H9 (cell line): ENCODE results near the gene ZNF229. TPM values are rescaled to one million over a fixed set of nuclear protein-coding genes. Genes with fewer than 3 reads are reported as not detected.
"Not testable (repeated sequence)": the region's sequence is repeated elsewhere in the genome, so short reads cannot be mapped to it uniquely, and the experiment has no call there.

ENCODE experiments used
- DNase-seq: peaks from one replicate; pipeline ENCODE4 v3.0.0-alpha.2; 2017
- H2AFZ ChIP-seq: one replicate; pipeline ENCODE4 v1.6.1; 2013; ENCODE audit warnings: mild to moderate bottlenecking, low read length, control low read depth, moderate library complexity
- H2AK5ac ChIP-seq: 2 replicates; pipeline ENCODE4 v1.6.1; 2013; ENCODE audit warnings: low read length, control low read depth, mixed read lengths; ENCODE audit not compliant: insufficient read length
- H2BK120ac ChIP-seq: one replicate; pipeline ENCODE4 v1.6.1; 2013; ENCODE audit warnings: low read depth, mild to moderate bottlenecking, low read length, control low read depth, inconsistent platforms; ENCODE audit not compliant: poor library complexity, severe bottlenecking
- H2BK12ac ChIP-seq: 2 replicates; pipeline ENCODE4 v1.6.1; 2013; ENCODE audit warnings: low read length, control low read depth, mixed read lengths, low read depth; ENCODE audit not compliant: insufficient read length
- H2BK15ac ChIP-seq: 2 replicates; pipeline ENCODE4 v1.6.1; 2013; ENCODE audit warnings: low read depth, low read length, control low read depth
- H2BK20ac ChIP-seq: one replicate; pipeline ENCODE4 v1.6.1; 2013; ENCODE audit warnings: low read depth, mild to moderate bottlenecking, low read length, control low read depth, inconsistent platforms; ENCODE audit not compliant: poor library complexity, severe bottlenecking
- H2BK5ac ChIP-seq: 2 replicates; pipeline ENCODE4 v1.6.1; 2013; ENCODE audit warnings: low read length, control low read depth, mixed read lengths; ENCODE audit not compliant: insufficient read length
- H3K14ac ChIP-seq: 2 replicates; pipeline ENCODE4 v1.6.1; 2013; ENCODE audit warnings: low read length, control low read depth; ENCODE audit not compliant: insufficient read depth
- H3K18ac ChIP-seq: 2 replicates; pipeline ENCODE4 v1.6.1; 2013; ENCODE audit warnings: low read depth, mild to moderate bottlenecking, mixed read lengths, low read length, control low read depth; ENCODE audit not compliant: insufficient read length
- H3K23ac ChIP-seq: 2 replicates; pipeline ENCODE4 v1.6.1; 2013; ENCODE audit warnings: low read length, control low read depth, mixed read lengths, low read depth; ENCODE audit not compliant: insufficient read length
- H3K23me2 ChIP-seq: 2 replicates; pipeline ENCODE4 v1.6.1; 2013; ENCODE audit warnings: low read depth, mild to moderate bottlenecking, mixed read lengths, low read length, control low read depth; ENCODE audit not compliant: insufficient read length, poor library complexity, severe bottlenecking
- H3K27ac ChIP-seq: 2 replicates; pipeline ENCODE4 v1.5.1; 2013; ENCODE audit warnings: low read length, control low read depth, mixed read lengths, low read depth; ENCODE audit not compliant: insufficient read length
- H3K27me3 ChIP-seq: 2 replicates; pipeline ENCODE4 v1.6.1; 2013; ENCODE audit warnings: low read length, control low read depth, inconsistent platforms; ENCODE audit not compliant: insufficient read depth
- H3K4ac ChIP-seq: 2 replicates; pipeline ENCODE4 v1.6.1; 2013; ENCODE audit warnings: low read depth, mild to moderate bottlenecking, control low read depth, inconsistent platforms, low read length, moderate library complexity
- H3K4me1 ChIP-seq: 2 replicates; pipeline ENCODE4 v1.6.1; 2013; ENCODE audit warnings: low read length, control low read depth, inconsistent platforms; ENCODE audit not compliant: insufficient read depth
- H3K4me2 ChIP-seq: 2 replicates; pipeline ENCODE4 v1.6.1; 2013; ENCODE audit warnings: low read length, control low read depth, mixed read lengths; ENCODE audit not compliant: insufficient read length, insufficient read depth
- H3K56ac ChIP-seq: 2 replicates; pipeline ENCODE4 v1.6.1; 2013; ENCODE audit warnings: low read depth, mild to moderate bottlenecking, mixed read lengths, low read length, control low read depth; ENCODE audit not compliant: insufficient read length
- H3K79me1 ChIP-seq: 2 replicates; pipeline ENCODE4 v1.6.1; 2013; ENCODE audit warnings: low read depth, mild to moderate bottlenecking, moderate library complexity, low read length, control low read depth, inconsistent platforms; ENCODE audit not compliant: insufficient read depth, poor library complexity, severe bottlenecking
- H3K79me2 ChIP-seq: 2 replicates; pipeline ENCODE4 v1.6.1; 2013; ENCODE audit warnings: low read length, control low read depth, inconsistent platforms; ENCODE audit not compliant: insufficient read depth
- H3K9ac ChIP-seq: 2 replicates; pipeline ENCODE4 v1.6.1; 2013; ENCODE audit warnings: low read length, control low read depth, mixed read lengths; ENCODE audit not compliant: insufficient read length; ENCODE audit errors: extremely low read depth
- H3K9me3 ChIP-seq: one replicate; pipeline ENCODE4 v1.6.1; 2013; ENCODE audit warnings: low read depth, low read length, inconsistent platforms; ENCODE audit not compliant: control insufficient read depth
- H3T11ph ChIP-seq: one replicate; pipeline ENCODE4 v1.6.1; 2013; ENCODE audit warnings: mild to moderate bottlenecking, low read length, control low read depth, inconsistent platforms
- H4K20me1 ChIP-seq: one replicate; pipeline ENCODE4 v1.6.1; 2013; ENCODE audit not compliant: control insufficient read depth, insufficient read length, insufficient read depth
- H4K5ac ChIP-seq: 2 replicates; pipeline ENCODE4 v1.6.1; 2013; ENCODE audit warnings: low read depth, mild to moderate bottlenecking, mixed read lengths, low read length, control low read depth; ENCODE audit not compliant: insufficient read length
- H4K8ac ChIP-seq: replicated peaks from 2 replicates; pipeline ENCODE4 v1.6.1; 2013; ENCODE audit warnings: low read length, control low read depth, mixed read lengths, low read depth; ENCODE audit not compliant: insufficient read length
- H4K91ac ChIP-seq: 2 replicates; pipeline ENCODE4 v1.6.1; 2013; ENCODE audit warnings: low read depth, mild to moderate bottlenecking, moderate library complexity, mixed read lengths, low read length, control low read depth; ENCODE audit not compliant: insufficient read length
- H3K27ac Mint-ChIP-seq, 3 experiments: 2 replicates in 2 of 3; 3 replicates in 1 of 3; pipeline ENCODE4 v1.8.0; 2020 to 2021; ENCODE audit warnings: mixed read lengths in 3 of 3, mild to moderate bottlenecking in 1 of 3, moderate library complexity in 1 of 3
- H3K27me3 Mint-ChIP-seq: 2 replicates; pipeline ENCODE4 v1.8.0; 2021; ENCODE audit warnings: low read depth, mild to moderate bottlenecking, moderate library complexity, mixed read lengths
- H3K36me3 Mint-ChIP-seq, 3 experiments: 2 replicates in 2 of 3; 3 replicates in 1 of 3; pipeline ENCODE4 v1.8.0; 2020 to 2021; ENCODE audit warnings: low read depth in 3 of 3, mixed read lengths in 3 of 3; ENCODE audit not compliant: insufficient read depth in 1 of 3
- H3K4me1 Mint-ChIP-seq, 2 experiments: 2 replicates each; pipeline ENCODE4 v1.8.0; 2020; ENCODE audit warnings: mixed read lengths in 2 of 2
- H3K4me3 Mint-ChIP-seq, 2 experiments: 2 replicates in 1 of 2; 3 replicates in 1 of 2; pipeline ENCODE4 v1.8.0; 2020 to 2021; ENCODE audit warnings: mild to moderate bottlenecking in 2 of 2, mixed read lengths in 2 of 2, moderate library complexity in 1 of 2
- H3K9me3 Mint-ChIP-seq, 2 experiments: 2 replicates in 1 of 2; 3 replicates in 1 of 2; pipeline ENCODE4 v1.8.0; 2020; ENCODE audit warnings: mild to moderate bottlenecking in 2 of 2, mixed read lengths in 2 of 2, moderate library complexity in 1 of 2
- WGBS: extraction: QIAGEN DNeasy Blood & Tissue Kit; methylation state at CpG from one replicate; pipeline ENCODE4 v1.1.7; 2013; ENCODE audit warnings: missing lambda C conversion rate, low lambda C conversion rate, mixed read lengths; ENCODE audit not compliant: insufficient read length; ENCODE audit errors: extremely low coverage; 5-methylcytosine and 5-hydroxymethylcytosine counted together
- total RNA-seq: library from RNA; stranded (reverse); gene quantifications from 2 replicates; pipeline ENCODE4 v1.2.1, GENCODE V29; 2021
- TF ChIP-seq, protein P1 (sequence below): fragments of 200-600 bp; sonication (generic); conservative IDR thresholded peaks from 3 replicates; pipeline ENCODE4 v1.8.0; 2021; ENCODE audit warnings: antibody characterized with exemption, mild to moderate bottlenecking

The ZNF229 gene
- total RNA-seq, 1 experiment from 2014 or later, result 7.4 TPM

DNA sequence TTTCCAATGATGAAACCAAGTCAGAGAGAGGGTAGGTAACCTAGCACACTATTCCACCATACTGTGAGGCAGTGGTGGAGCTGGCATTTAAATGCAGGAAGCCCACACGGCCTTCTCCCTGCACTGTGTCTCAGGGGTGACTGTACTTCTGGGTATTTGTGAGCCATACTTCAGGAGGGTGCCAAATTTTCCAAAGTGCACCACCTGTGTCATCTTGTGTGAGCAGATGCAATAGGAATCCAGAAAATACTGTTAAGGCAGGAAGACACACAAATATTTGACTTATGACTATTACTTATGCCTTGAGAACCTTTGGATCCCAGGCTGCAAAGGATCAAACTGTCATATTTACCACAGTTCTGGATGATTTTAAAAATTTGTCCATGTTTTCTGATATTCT is 17.3 kb downstream of the ZNF229 start:
- Histone ChIP-seq H3K9me3 (peaks cover 61% of the 10 kb centered on the region), H3K4me1 (no peaks in the 10 kb centered on the region), H4K20me1 (no peaks in the 10 kb centered on the region), H3K79me1 (no peaks in the 10 kb centered on the region), H3T11ph (no peak overlapping the region), H2AFZ (no peak overlapping the region), H4K91ac (no peak overlapping the region), H2BK12ac (no peak overlapping the region), H4K8ac (no peak overlapping the region), H3K23ac (no peak overlapping the region), H3K27ac (no peak overlapping the region), H4K5ac (no peak overlapping the region), H3K14ac (no peak overlapping the region), H3K27me3 (no peaks in the 10 kb centered on the region), H3K4ac (no peak overlapping the region), H3K79me2 (no peaks in the 10 kb centered on the region), H2BK20ac (no peak overlapping the region), H3K18ac (no peak overlapping the region), H2BK5ac (no peak overlapping the region), H3K4me2 (no peak overlapping the region), H3K56ac (no peak overlapping the region), H2BK120ac (no peak overlapping the region), H2AK5ac (no peak overlapping the region), H2BK15ac (no peak overlapping the region), H3K23me2 (no peaks in the 10 kb centered on the region), H3K9ac (no peak overlapping the region)
- H3K36me3 Mint-ChIP-seq, result peaks cover 8 to 80% (median 79%) of the 10 kb centered on the region in 3 experiments; a peak in 5 of 7 replicates
- H3K9me3 Mint-ChIP-seq, result peaks cover 91 to 93% of the 10 kb centered on the region in 2 experiments
- no peak for DNase-seq
- peaks cover 5% of the 10 kb centered on the region for H3K27me3 Mint-ChIP-seq
- H3K4me1 Mint-ChIP-seq, result no peaks in the 10 kb centered on the region
- TF ChIP-seq, protein P1, sequence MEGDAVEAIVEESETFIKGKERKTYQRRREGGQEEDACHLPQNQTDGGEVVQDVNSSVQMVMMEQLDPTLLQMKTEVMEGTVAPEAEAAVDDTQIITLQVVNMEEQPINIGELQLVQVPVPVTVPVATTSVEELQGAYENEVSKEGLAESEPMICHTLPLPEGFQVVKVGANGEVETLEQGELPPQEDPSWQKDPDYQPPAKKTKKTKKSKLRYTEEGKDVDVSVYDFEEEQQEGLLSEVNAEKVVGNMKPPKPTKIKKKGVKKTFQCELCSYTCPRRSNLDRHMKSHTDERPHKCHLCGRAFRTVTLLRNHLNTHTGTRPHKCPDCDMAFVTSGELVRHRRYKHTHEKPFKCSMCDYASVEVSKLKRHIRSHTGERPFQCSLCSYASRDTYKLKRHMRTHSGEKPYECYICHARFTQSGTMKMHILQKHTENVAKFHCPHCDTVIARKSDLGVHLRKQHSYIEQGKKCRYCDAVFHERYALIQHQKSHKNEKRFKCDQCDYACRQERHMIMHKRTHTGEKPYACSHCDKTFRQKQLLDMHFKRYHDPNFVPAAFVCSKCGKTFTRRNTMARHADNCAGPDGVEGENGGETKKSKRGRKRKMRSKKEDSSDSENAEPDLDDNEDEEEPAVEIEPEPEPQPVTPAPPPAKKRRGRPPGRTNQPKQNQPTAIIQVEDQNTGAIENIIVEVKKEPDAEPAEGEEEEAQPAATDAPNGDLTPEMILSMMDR, result no peak
- H3K27ac Mint-ChIP-seq, result no peak overlapping the region
- no peak overlapping the region for H3K4me3 Mint-ChIP-seq
- WGBS, result no CpG with 5 or more reads among the region's 1 CpG

DNA sequence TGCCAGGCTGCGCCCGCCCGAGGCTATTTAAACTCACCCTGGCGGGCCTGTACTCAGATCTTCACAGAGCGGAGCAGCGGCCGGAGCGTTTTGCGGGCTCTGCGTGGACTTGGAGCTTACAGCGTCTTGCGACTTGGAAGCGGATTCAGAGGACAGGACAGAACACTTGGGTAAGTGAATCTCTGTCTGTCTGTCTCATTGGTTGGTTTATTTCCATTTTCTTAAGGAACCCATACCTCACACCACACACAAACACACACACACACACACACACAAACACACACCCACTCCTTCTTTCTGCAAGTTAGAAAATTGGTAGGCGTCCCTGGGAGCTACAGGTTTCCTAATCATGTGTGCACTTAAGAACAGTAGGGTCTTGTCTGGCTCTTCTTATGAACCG is 32.7 kb downstream of the ZNF229 start:
- H3K4me1 Mint-ChIP-seq, H2BK5ac ChIP-seq, H3K23me2 ChIP-seq, H4K91ac ChIP-seq, H3K23ac ChIP-seq, H2BK15ac ChIP-seq, H3K56ac ChIP-seq, H2BK20ac ChIP-seq, H2BK120ac ChIP-seq, H3T11ph ChIP-seq, H3K27ac Mint-ChIP-seq, H2AFZ ChIP-seq, H3K9ac ChIP-seq, H3K79me2 ChIP-seq, H3K14ac ChIP-seq, H4K5ac ChIP-seq, H3K4me2 ChIP-seq, H3K27me3 Mint-ChIP-seq, H3K18ac ChIP-seq, H4K20me1 ChIP-seq, H4K8ac ChIP-seq, H3K27ac ChIP-seq, H2BK12ac ChIP-seq, H3K4me3 Mint-ChIP-seq, H3K79me1 ChIP-seq, DNase-seq, H3K27me3 ChIP-seq, H3K4ac ChIP-seq, H3K4me1 ChIP-seq, H2AK5ac ChIP-seq: not testable (repeated sequence)
- H3K9me3 ChIP-seq, result peaks cover 20% of the 10 kb centered on the region
- H3K9me3 Mint-ChIP-seq, result peaks cover 71 to 73% of the 10 kb centered on the region in 2 experiments
- H3K36me3 Mint-ChIP-seq, result peaks cover 12 to 21% (median 13%) of the 10 kb centered on the region in 3 experiments; a peak in 6 of 7 replicates
- WGBS, result no CpG with 5 or more reads among the region's 15 CpGs
